PFSK-1 (cell line): ENCODE results near the gene MIA.

Source experiments
- FOXP2 ChIP-seq: optimal IDR thresholded peaks from 2 replicates; pipeline ENCODE3; 2011; ENCODE audit warnings: borderline replicate concordance, control low read depth, inconsistent platforms; ENCODE audit not compliant: insufficient read depth; ENCODE audit errors: extremely low read length, extremely low read depth
- POLR2AphosphoS5 ChIP-seq: IDR thresholded peaks from 2 replicates; pipeline ENCODE4 v1.6.1; 2012; ENCODE audit warnings: low read depth, mild to moderate bottlenecking, control low read depth, low read length, moderate library complexity
- REST ChIP-seq, 2 experiments: IDR thresholded peaks; 2 replicates each; pipeline versions ENCODE4 v1.6.1 to v1.8.0; 2011 to 2012; ENCODE audit warnings: low read depth in 2 of 2, low read length in 2 of 2, control low read depth in 1 of 2, inconsistent platforms in 1 of 2, mild to moderate bottlenecking in 1 of 2, moderate library complexity in 1 of 2; ENCODE audit not compliant: insufficient read depth in 1 of 2
- SIN3A ChIP-seq: IDR thresholded peaks from 2 replicates; pipeline ENCODE4 v1.6.1; 2012; ENCODE audit warnings: mild to moderate bottlenecking, low read length, moderate library complexity, borderline replicate concordance; ENCODE audit not compliant: insufficient read depth
- TAF1 ChIP-seq: IDR thresholded peaks from 2 replicates; pipeline ENCODE4 v1.6.1; 2012; ENCODE audit warnings: low read length, control low read depth, borderline replicate concordance; ENCODE audit not compliant: insufficient read depth

MIA gene

GRCh38 chr19:40804783-40805242, 29.5 kb downstream of the MIA start:
- TF ChIP-seq FOXP2 (no peak), REST (IDR thresholded peaks at IDR 0.05; ENCODE audit: insufficient read depth in 1 of 2, low read depth in 2 of 2, low read length in 2 of 2) (no peak), TAF1 (no peak), POLR2AphosphoS5 (no peak), SIN3A (no peak)

GRCh38 chr19:40805258-40805868, 30.0 kb downstream of the MIA start:
- TF ChIP-seq REST (IDR thresholded peaks at IDR 0.05; ENCODE audit: insufficient read depth in 1 of 2, low read depth in 2 of 2, low read length in 2 of 2) (no peak), SIN3A (no peak), FOXP2 (no peak), TAF1 (no peak), POLR2AphosphoS5 (no peak)

GRCh38 chr19:40806423-40807146, 31.3 kb downstream of the MIA start:
- TF ChIP-seq SIN3A = peak; percentile 76
- TF ChIP-seq POLR2AphosphoS5 = peak; percentile 57; the same call in 1 of the 2 replicates
- peak; percentile 80 for TF ChIP-seq FOXP2
- TF ChIP-seq TAF1 = peak; percentile 64; the same call in 1 of the 2 replicates
- TF ChIP-seq REST (IDR thresholded peaks at IDR 0.05; ENCODE audit: insufficient read depth in 1 of 2, low read depth in 2 of 2, low read length in 2 of 2) = no peak; a peak in 1 of 4 replicates

GRCh38 chr19:40807147-40808020, 32.1 kb downstream of the MIA start:
- no peak for TF ChIP-seq REST (IDR thresholded peaks at IDR 0.05; ENCODE audit: insufficient read depth in 1 of 2, low read depth in 2 of 2, low read length in 2 of 2)
- TF ChIP-seq FOXP2 = no peak
- TF ChIP-seq TAF1 = no peak
- TF ChIP-seq SIN3A = no peak
- TF ChIP-seq POLR2AphosphoS5 = no peak
